DOHH2 (cell line): ENCODE data around the gene PDE6G.
"Not testable (repeated sequence)": the region's sequence is repeated elsewhere in the genome, so short reads cannot be mapped to it uniquely, and the experiment has no call there.

Source experiments
- H3F3A ChIP-seq: fragments of 200-600 bp; sonication (generic), shearing (Covaris generic); 2 replicates; pipeline ENCODE4 v1.6.0; 2016; ENCODE audit warnings: antibody characterized with exemption, mild to moderate bottlenecking; ENCODE audit not compliant: control insufficient read depth, insufficient read depth
- H3K27ac ChIP-seq: fragments of 200-600 bp; sonication (generic); 2 replicates; pipeline ENCODE4 v1.5.1; 2014; ENCODE audit warnings: low read depth, mild to moderate bottlenecking, low read length, moderate library complexity
- H3K27me3 ChIP-seq: fragments of 200-600 bp; sonication (generic); 2 replicates; pipeline ENCODE4 v1.6.1; 2014; ENCODE audit warnings: mild to moderate bottlenecking, low read length, mixed read lengths; ENCODE audit not compliant: control insufficient read depth
- H3K36me3 ChIP-seq: fragments of 200-600 bp; sonication (generic); 2 replicates; pipeline ENCODE4 v1.6.1; 2014; ENCODE audit warnings: mild to moderate bottlenecking, low read length, moderate library complexity, mixed read lengths; ENCODE audit not compliant: control insufficient read depth
- H3K4me1 ChIP-seq: fragments of 200-600 bp; sonication (generic); 2 replicates; pipeline ENCODE4 v1.6.1; 2014; ENCODE audit warnings: mild to moderate bottlenecking, low read length, mixed read lengths; ENCODE audit not compliant: control insufficient read depth
- H3K4me2 ChIP-seq: fragments of 200-600 bp; sonication (generic); 2 replicates; pipeline ENCODE4 v1.6.0; 2014; ENCODE audit warnings: mild to moderate bottlenecking, low read length, moderate library complexity
- H3K4me3 ChIP-seq: fragments of 200-600 bp; sonication (generic); 2 replicates; pipeline ENCODE4 v1.5.1; 2014; ENCODE audit warnings: mild to moderate bottlenecking, low read length, mixed read lengths
- H3K79me2 ChIP-seq: fragments of 200-600 bp; sonication (generic); 2 replicates; pipeline ENCODE4 v1.6.1; 2014; ENCODE audit warnings: mild to moderate bottlenecking, low read length, mixed read lengths; ENCODE audit not compliant: control insufficient read depth
- H3K9me2 ChIP-seq: fragments of 200-600 bp; sonication (generic); replicated peaks from 2 replicates; pipeline ENCODE4 v1.6.1; 2014; ENCODE audit warnings: mild to moderate bottlenecking, low read length, mixed read lengths; ENCODE audit not compliant: control insufficient read depth
- H3K9me3 ChIP-seq: fragments of 200-600 bp; sonication (generic); 2 replicates; pipeline ENCODE4 v1.6.1; 2014; ENCODE audit warnings: antibody characterized with exemption, low read length, mixed read lengths; ENCODE audit not compliant: control insufficient read depth, insufficient read depth
- H4K20me1 ChIP-seq: fragments of 200-600 bp; sonication (generic); 2 replicates; pipeline ENCODE4 v1.6.0; 2014; ENCODE audit warnings: low read depth, mild to moderate bottlenecking, antibody characterized with exemption, low read length, moderate library complexity; ENCODE audit not compliant: control insufficient read depth, insufficient read depth
- CTCF ChIP-seq: fragments of 200-600 bp; sonication (generic); IDR thresholded peaks from one replicate; pipeline ENCODE4 v1.5.1; 2014; ENCODE audit warnings: antibody characterized with exemption, mild to moderate bottlenecking, low read depth, low read length; ENCODE audit not compliant: poor library complexity, severe bottlenecking
- EZH2phosphoT487 ChIP-seq: fragments of 200-600 bp; sonication (generic); IDR thresholded peaks from 2 replicates; pipeline ENCODE4 v1.6.1; 2017; ENCODE audit warnings: borderline replicate concordance, mild to moderate bottlenecking, antibody characterized with exemption, low read length, moderate library complexity, mixed read lengths

PDE6G gene

GRCh38 chr17:81675515-81676221 is 19.3 kb upstream of the PDE6G start:
- H3K79me2 ChIP-seq, H3K27ac ChIP-seq, H3K4me3 ChIP-seq, H3K9me3 ChIP-seq, H3K4me2 ChIP-seq, H4K20me1 ChIP-seq, H3K27me3 ChIP-seq, H3F3A ChIP-seq, H3K4me1 ChIP-seq, H3K9me2 ChIP-seq: not testable (repeated sequence)
- TF ChIP-seq CTCF, result peak; percentile 23
- H3K36me3 ChIP-seq, result peaks cover 47% of the 10 kb centered on the region

- Histone ChIP-seq H3K4me2 (no peak overlapping the region), H3K4me3 (no peak overlapping the region), H3K36me3 (peaks cover 67% of the 10 kb centered on the region), H3K9me3 (no peaks in the 10 kb centered on the region), H3K9me2 (no peaks in the 10 kb centered on the region), H3K27me3 (no peaks in the 10 kb centered on the region), H3K79me2 (peaks cover 23% of the 10 kb centered on the region), H3K4me1 (no peaks in the 10 kb centered on the region), H3K27ac (no peak overlapping the region), H4K20me1 (0 out of 2 replicates have a peak, but pooled peaks cover 3% of the 10 kb centered on the region), H3F3A (peaks cover 9% of the 10 kb centered on the region)
- TF ChIP-seq CTCF, result no peak
- TF ChIP-seq EZH2phosphoT487, result no peak
Observed at GRCh38 chr17:81673561-81674258, 17.4 kb upstream of the PDE6G start.

- Histone ChIP-seq H3K27me3 (no peaks in the 10 kb centered on the region), H4K20me1 (0 out of 2 replicates have a peak, but pooled peaks cover 3% of the 10 kb centered on the region), H3K4me2 (no peak overlapping the region), H3K4me1 (peaks cover 6% of the 10 kb centered on the region), H3K4me3 (no peak overlapping the region), H3F3A (peaks cover 9% of the 10 kb centered on the region), H3K9me3 (no peaks in the 10 kb centered on the region), H3K9me2 (no peaks in the 10 kb centered on the region), H3K27ac (no peak overlapping the region), H3K36me3 (peaks cover 74% of the 10 kb centered on the region), H3K79me2 (peaks cover 30% of the 10 kb centered on the region)
- TF ChIP-seq CTCF (no peak), EZH2phosphoT487 (no peak)
Observed at GRCh38 chr17:81672954-81673353, 16.6 kb upstream of the PDE6G start.
